ENCODE data around the gene ATP13A4. TPM values are rescaled to one million over a fixed set of nuclear protein-coding genes. Genes with fewer than 3 reads are reported as not detected.
"Not testable (repeated sequence)": the region's sequence is repeated elsewhere in the genome, so short reads cannot be mapped to it uniquely, and the experiment has no call there.

ATP13A4 gene
- total RNA-seq, 1 donor from 2014 or later: 16.6 TPM

- no peak for DNase-seq (ENCODE audit: low spot score)
These were observed 4.4 kb upstream of the ATP13A4 start for GRCh38 chr3:193559100-193559499.

GRCh38 chr3:193556841-193557240 is 2.1 kb upstream of the ATP13A4 start:
- DNase-seq (ENCODE audit: low spot score): no peak

GRCh38 chr3:193553586-193553985 is 1.1 kb downstream of the ATP13A4 start:
- peak; percentile 18 for DNase-seq (ENCODE audit: low spot score)

GRCh38 chr3:193552923-193553322 is 1.8 kb downstream of the ATP13A4 start:
- DNase-seq (ENCODE audit: low spot score): no peak

GRCh38 chr3:193548406-193548805 is 6.3 kb downstream of the ATP13A4 start:
- DNase-seq (ENCODE audit: low spot score): no peak

GRCh38 chr3:193546129-193546528 is 8.6 kb downstream of the ATP13A4 start:
- no peak for DNase-seq (ENCODE audit: low spot score)

GRCh38 chr3:193545304-193545703 is 9.4 kb downstream of the ATP13A4 start:
- DNase-seq (ENCODE audit: low spot score): no peak

- DNase-seq (ENCODE audit: low spot score): no peak
These were observed 10.4 kb downstream of the ATP13A4 start for GRCh38 chr3:193544289-193544688.

- no peak for DNase-seq (ENCODE audit: low spot score)
These were observed 24.2 kb downstream of the ATP13A4 start for GRCh38 chr3:193530231-193531165.

GRCh38 chr3:193526085-193526484 is 28.6 kb downstream of the ATP13A4 start:
- not testable (repeated sequence) for DNase-seq (ENCODE audit: low spot score)

- DNase-seq (ENCODE audit: low spot score): peak; percentile 41
These were observed 32.2 kb downstream of the ATP13A4 start for GRCh38 chr3:193522473-193522872.

GRCh38 chr3:193520738-193521137 is 34.0 kb downstream of the ATP13A4 start:
- no peak for DNase-seq (ENCODE audit: low spot score)

GRCh38 chr3:193515966-193516365 is 38.7 kb downstream of the ATP13A4 start:
- DNase-seq (ENCODE audit: low spot score): no peak

GRCh38 chr3:193510154-193510553 is 44.5 kb downstream of the ATP13A4 start:
- DNase-seq (ENCODE audit: low spot score): no peak

GRCh38 chr3:193509103-193509965 is 45.4 kb downstream of the ATP13A4 start:
- DNase-seq (ENCODE audit: low spot score): no peak

GRCh38 chr3:193508108-193508507 is 46.6 kb downstream of the ATP13A4 start:
- no peak for DNase-seq (ENCODE audit: low spot score)

GRCh38 chr3:193507566-193507965 is 47.1 kb downstream of the ATP13A4 start:
- DNase-seq (ENCODE audit: low spot score): peak; percentile 25

- peak; percentile 2 for DNase-seq (ENCODE audit: low spot score)
These were observed 47.8 kb downstream of the ATP13A4 start for GRCh38 chr3:193506921-193507320.

- no peak for DNase-seq (ENCODE audit: low spot score)
These were observed 51.8 kb downstream of the ATP13A4 start for GRCh38 chr3:193502871-193503270.

- DNase-seq (ENCODE audit: low spot score): peak; percentile 29
These were observed 54.8 kb downstream of the ATP13A4 start for GRCh38 chr3:193499801-193500485.

GRCh38 chr3:193499136-193499770 is 55.4 kb downstream of the ATP13A4 start:
- no peak for DNase-seq (ENCODE audit: low spot score)
